Stimulated activated naive CD8-positive, alpha-beta T cell treated with anti-CD3 and anti-CD28 coated beads, Interleukin-15, Interleukin-2, amounts not matched to agents 100 U/mL and 50 U/mL, for 24 hours (primary cell): ENCODE results near the gene RFX4.

ENCODE experiments used
- ATAC-seq: fragments of 150-1000 bp; cut with Tn5 transposase; one replicate; pipeline ENCODE4 v1.10.0; 2021
- DNase-seq: peaks from one replicate; pipeline ENCODE4 v3.0.0; 2021

Gene RFX4

DNA sequence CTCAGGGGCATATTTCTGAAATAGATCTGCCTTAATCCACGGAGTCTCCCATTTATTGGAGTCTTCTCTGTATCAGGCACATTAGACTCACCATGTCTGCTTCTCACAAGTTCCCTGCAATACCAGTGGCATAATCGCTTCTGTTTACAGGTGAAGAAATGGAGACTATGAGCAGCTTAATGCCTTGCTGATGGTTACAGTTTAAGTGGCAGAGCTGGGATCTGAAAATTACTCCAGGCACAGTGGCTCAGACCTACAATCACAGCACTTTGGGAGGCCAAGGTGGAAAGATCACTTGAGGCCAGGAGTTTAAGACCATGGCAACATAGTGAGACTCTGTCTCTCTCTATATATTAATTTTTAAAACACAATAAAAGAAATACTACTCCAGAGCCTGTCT, 184.4 kb downstream of the RFX4 start:
- no peak for ATAC-seq
- no peak for DNase-seq

- no peak for ATAC-seq
- DNase-seq = no peak
These were observed 185.4 kb downstream of the RFX4 start for GRCh38 chr12:106767954-106768822.

- no peak for ATAC-seq
- DNase-seq = no peak
These were observed 186.3 kb downstream of the RFX4 start for GRCh38 chr12:106769078-106769477.

GRCh38 chr12:106769546-106769945, 186.7 kb downstream of the RFX4 start:
- DNase-seq = no peak
- ATAC-seq = no peak

- DNase-seq = no peak
- ATAC-seq = no peak
These were observed 188.6 kb downstream of the RFX4 start for GRCh38 chr12:106771425-106771824.

DNA sequence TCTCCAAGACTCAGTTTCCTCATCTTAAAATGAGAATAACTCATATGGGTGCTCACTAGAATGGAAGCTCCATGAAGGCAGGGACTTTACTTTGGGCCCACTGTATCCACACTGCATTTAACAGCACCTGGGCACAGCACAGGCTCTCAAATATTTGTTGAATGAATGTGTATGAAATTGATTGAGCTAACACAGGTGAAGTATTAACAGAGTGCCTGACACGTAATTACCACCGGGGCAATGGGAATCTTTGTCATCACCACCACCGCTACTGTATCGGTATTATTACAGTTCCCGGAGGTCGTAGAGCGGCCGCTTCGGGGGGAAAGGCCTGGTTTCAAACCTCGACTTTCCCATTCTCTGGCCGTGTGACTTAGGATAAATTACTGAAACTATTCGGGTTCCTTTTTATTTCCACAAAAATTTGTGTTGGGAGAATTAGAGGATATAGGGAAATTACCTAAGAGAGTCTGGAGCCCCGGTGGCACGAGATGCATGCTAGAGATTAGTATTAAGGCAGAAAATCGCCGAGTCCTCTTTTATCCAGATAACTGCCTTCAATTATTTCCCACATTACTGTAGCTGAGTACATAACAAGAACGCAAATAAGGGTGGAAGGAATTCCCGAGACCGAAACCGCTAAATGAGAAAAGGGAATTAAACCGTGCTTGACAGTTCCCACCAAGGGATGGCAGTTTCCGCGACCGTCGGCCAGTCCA, 190.6 kb downstream of the RFX4 start:
- ATAC-seq = no peak
- DNase-seq = no peak

- ATAC-seq = peak; percentile 93
- DNase-seq = peak; percentile 85
These were observed 191.4 kb downstream of the RFX4 start, which contains the start of gene RIC8B for GRCh38 chr12:106774005-106774807. Gene RIC8B (plus strand): TSS chr12:106774682. CDS start chr12:106774746, 64 bp downstream.

DNA sequence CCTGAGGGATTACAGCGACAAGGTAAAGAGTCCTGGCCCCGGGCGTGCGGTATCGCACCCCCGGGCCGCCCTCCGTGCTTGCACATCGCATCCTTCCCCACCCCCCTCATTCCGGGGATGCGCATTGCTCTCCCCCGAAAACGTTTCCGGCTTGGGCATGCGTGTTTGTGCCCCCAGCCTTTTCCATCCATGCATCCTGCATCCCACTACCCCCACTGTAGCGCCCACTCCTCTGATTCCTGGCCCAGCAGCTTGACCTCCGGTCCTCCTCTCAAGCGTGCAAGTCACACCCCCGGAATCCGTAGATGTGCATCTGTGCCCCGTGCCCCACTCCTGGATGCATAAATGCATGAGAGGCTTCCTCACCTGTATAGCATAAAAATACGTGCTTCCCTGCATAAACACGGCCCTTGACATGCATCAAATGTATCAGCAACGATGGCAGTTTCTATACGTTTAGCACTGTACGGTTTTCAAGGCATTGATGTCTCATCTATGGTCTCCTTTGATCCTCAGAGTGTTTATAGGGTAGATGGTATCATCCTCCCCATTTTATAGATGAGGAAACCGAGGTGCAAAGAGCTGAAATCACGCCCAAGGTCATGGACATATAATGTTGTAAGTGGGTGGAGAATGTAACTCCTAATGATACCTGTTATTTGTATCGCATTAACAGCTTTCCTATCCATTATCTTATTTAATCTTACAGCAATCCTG, 192.2 kb downstream of the RFX4 start:
- peak; percentile 35 for DNase-seq
- ATAC-seq = no peak

DNA sequence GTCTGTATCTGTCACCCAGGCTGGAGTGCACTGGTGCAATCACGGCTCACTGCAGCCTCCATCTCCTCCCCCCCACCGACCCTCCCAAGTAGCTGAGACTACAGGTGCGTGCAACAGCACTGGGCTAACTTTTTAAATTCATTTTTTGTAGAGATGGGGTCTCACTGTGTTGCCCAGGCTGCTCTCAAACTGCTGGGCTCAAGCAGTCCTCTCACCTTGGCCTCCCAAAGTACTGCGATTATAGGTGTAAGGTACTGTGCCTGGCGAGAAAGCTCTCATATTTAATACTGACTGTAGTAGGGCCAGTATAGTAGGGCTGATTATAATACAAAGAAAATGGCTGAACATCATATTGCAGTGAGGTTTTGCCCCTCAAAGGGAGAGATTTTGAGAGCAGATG, 194.1 kb downstream of the RFX4 start:
- no peak for ATAC-seq

GRCh38 chr12:106780010-106780631, 197.3 kb downstream of the RFX4 start:
- ATAC-seq (no peak), DNase-seq (no peak)

More for the DNA sequence above, 194.1 kb downstream of the RFX4 start:
- DNase-seq = no peak

DNA sequence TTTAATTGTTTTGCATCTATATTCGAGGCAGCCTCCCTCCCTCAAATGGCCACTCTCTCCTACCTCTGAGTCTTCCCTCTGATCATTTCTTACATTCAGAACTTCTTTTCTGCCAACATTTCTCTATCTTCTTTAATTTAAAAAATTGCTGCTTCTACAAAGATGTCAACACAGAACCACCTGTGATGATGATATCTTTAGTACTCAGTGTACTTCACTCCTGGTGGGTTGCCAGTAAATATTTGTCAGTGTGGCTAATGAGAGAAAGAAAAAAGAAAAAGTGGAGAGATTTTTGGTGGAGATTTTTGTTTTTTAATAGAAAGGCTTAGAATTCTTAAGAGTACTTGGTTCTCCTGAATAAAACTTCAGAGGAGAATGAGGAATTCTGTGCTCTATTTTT, 199.8 kb downstream of the RFX4 start:
- no peak for DNase-seq
- no peak for ATAC-seq

DNA sequence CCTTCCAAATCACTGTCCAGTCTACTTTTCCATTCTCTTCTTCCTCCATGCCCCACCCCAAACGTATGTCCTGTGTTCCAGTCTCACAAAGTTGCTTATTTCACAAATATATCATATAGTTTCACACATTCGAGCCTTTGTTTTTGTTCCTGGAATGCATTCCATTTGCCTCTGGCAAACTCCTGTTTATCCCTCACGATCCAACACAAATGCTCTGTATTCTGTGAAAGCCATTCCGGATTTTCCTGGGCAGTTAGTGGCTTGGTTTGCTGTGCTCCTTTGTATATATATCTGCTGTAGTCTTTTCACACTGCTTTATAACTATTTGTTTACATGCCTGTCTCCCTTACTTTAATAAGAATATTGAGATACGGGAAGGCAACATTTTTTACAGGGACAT, 200.7 kb downstream of the RFX4 start:
- DNase-seq (no peak), ATAC-seq (no peak)

- ATAC-seq = no peak
- DNase-seq = no peak
These were observed 207.2 kb downstream of the RFX4 start for GRCh38 chr12:106790020-106790419.

DNA sequence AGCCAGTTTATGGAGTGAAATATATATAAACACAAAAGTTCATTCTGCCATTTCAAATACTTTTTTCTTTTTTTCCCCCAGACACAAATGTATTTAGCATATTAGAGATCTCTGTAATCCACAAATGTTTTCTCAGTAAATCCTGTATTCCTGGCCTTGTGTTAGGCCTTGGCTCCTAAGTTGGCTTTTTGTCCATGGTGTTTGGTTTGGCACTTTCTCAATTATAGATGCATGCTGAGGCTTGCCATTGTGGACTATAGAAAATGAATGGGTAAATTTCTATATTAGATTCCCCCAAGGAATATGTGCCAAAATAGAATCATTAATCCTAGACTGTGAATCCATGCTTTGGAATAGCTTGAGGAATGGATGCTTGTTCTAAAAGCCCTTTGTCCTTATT, 208.7 kb downstream of the RFX4 start:
- ATAC-seq = no peak
- DNase-seq = no peak

GRCh38 chr12:106794369-106794768, 211.6 kb downstream of the RFX4 start:
- DNase-seq = no peak
- no peak for ATAC-seq

- ATAC-seq (no peak), DNase-seq (no peak)
These were observed 218.4 kb downstream of the RFX4 start for GRCh38 chr12:106801167-106801708.

DNA sequence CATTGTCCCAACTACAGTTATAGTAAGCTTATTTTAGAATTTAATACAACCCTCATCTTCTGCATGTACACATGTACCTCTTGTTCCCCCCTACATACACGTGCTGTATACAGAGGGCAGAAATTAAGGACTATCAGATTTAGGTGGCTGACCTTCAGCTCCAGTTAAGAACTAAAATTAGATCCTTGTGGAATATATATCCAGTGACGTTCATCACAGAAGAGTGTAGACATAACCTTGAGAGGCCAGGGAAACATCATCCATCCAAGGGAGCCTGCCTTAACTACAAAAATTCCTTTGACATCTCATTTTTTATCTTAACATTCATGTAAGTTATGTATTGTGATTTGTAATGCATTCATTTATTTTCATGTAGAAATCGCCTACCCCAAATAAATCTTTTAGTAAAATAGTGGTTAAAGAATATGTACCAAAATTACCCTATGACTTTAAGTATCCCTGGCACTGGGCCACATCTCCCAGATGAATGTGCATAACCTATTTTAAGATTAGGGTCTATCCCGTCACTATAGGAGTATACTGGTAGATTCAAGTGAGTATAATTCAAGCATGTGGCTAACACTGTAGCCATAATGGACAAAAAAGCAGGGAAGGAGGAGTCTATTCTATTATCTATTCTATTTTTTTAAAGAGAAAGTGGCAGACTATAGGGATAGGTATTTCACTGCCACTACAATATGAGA, 219.2 kb downstream of the RFX4 start:
- ATAC-seq = no peak
- DNase-seq = no peak

GRCh38 chr12:106804668-106805067, 221.9 kb downstream of the RFX4 start:
- no peak for DNase-seq
- ATAC-seq = no peak
